ENCODE results near the gene FGFR3.

Gene FGFR3

DNA sequence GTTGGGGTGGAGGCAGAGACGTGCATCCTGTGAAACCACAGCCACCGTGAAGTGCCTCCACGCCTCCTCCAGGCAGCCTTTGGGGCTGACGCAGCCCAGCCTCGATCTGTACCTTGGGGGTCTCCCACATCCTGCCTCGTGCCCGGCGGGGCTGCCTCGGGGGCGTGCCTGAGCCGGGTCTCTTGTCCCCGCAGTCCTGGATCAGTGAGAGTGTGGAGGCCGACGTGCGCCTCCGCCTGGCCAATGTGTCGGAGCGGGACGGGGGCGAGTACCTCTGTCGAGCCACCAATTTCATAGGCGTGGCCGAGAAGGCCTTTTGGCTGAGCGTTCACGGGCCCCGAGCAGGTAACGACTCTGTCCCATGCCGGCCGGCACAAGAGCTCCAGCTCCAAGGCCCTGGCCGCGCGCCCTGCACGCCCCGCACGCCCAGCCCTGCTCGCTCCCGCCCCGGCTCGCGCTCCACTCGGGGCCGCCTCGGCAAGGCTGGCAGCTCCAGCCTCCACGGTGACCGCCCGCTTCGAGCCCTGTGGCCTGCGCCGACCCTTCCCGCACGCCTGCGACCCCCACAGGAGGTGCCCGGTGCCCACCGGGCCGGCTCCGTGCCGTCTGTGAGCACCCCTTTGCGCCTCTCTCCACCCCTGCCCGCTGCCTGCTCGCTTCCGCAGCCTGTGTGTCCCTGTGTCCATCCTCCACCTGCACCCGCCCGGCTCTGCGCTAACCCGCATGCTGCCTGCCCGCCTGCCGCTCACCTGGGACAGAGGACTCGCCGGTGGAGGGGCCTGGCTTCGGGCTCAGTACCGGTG lies 9.8 kb downstream of the FGFR3 start:
- no peak for DNase-seq (ENCODE audit: low read depth in 2 of 2)

GRCh38 chr4:1803523-1804423 lies 10.7 kb downstream of the FGFR3 start:
- no peak for DNase-seq (ENCODE audit: low read depth in 2 of 2)

DNA sequence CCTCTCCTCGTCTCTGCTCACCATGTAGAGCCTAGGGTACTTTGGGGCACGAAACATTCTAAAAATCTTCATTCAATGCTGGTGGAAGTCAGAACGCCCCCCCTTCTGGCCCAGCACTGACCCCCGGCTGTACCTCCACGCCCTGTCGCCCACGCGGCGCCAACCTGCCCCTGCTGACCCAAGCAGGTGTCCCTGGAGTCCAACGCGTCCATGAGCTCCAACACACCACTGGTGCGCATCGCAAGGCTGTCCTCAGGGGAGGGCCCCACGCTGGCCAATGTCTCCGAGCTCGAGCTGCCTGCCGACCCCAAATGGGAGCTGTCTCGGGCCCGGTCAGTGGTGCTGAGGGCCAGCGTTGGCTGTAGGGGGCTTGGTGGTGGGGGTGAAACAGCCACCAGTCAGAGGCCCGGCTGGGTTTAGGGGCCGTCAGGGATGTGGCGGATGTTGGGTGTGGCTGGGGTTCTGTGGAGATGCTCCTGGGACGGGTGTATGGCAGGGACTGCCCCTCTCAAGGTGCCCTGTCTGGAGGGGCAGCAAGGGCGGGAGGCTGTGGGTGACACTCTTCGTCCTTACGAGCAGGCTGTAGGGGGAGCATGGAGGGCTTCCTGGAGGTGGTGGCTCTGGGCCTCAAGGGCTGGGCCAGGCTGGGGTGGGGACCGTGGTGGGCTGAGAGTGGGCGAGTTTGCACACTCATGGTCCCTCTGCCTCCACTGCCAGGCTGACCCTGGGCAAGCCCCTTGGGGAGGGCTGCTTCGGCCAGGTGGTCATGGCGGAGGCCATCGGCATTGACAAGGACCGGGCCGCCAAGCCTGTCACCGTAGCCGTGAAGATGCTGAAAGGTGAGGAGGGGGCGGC lies 11.8 kb downstream of the FGFR3 start:
- DNase-seq (ENCODE audit: low read depth in 2 of 2): no peak

- DNase-seq (ENCODE audit: low read depth in 2 of 2): no peak
These were observed 12.6 kb downstream of the FGFR3 start for GRCh38 chr4:1805493-1806222.

- no peak for DNase-seq (ENCODE audit: low read depth in 2 of 2)
These were observed 13.1 kb downstream of the FGFR3 start for GRCh38 chr4:1806223-1806564.

DNA sequence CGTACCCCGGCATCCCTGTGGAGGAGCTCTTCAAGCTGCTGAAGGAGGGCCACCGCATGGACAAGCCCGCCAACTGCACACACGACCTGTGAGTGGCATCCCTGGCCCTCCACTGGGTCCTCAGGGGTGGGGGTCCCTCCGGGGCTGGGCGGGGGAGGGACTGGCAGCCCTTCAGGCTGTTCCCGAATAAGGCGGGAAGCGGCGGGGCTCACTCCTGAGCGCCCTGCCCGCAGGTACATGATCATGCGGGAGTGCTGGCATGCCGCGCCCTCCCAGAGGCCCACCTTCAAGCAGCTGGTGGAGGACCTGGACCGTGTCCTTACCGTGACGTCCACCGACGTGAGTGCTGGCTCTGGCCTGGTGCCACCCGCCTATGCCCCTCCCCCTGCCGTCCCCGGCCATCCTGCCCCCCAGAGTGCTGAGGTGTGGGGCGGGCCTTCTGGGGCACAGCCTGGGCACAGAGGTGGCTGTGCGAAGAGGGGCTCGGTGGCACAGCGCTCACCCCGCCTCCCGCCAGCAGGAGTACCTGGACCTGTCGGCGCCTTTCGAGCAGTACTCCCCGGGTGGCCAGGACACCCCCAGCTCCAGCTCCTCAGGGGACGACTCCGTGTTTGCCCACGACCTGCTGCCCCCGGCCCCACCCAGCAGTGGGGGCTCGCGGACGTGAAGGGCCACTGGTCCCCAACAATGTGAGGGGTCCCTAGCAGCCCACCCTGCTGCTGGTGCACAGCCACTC lies 13.7 kb downstream of the FGFR3 start:
- no peak for DNase-seq (ENCODE audit: low read depth in 2 of 2)

- no peak for DNase-seq (ENCODE audit: low read depth in 2 of 2)
These were observed 14.3 kb downstream of the FGFR3 start for GRCh38 chr4:1807332-1807777.

DNA sequence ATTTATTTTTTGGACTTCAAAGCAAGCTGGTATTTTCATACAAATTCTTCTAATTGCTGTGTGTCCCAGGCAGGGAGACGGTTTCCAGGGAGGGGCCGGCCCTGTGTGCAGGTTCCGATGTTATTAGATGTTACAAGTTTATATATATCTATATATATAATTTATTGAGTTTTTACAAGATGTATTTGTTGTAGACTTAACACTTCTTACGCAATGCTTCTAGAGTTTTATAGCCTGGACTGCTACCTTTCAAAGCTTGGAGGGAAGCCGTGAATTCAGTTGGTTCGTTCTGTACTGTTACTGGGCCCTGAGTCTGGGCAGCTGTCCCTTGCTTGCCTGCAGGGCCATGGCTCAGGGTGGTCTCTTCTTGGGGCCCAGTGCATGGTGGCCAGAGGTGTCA lies 15.3 kb downstream of the FGFR3 start:
- DNase-seq (ENCODE audit: low read depth in 2 of 2): no peak

GRCh38 chr4:1808851-1809753 lies 16.0 kb downstream of the FGFR3 start:
- no peak for DNase-seq (ENCODE audit: low read depth in 2 of 2)

- DNase-seq (ENCODE audit: low read depth in 2 of 2): peak; percentile 52 to 68
These were observed 16.8 kb downstream of the FGFR3 start for GRCh38 chr4:1809754-1810502.

DNA sequence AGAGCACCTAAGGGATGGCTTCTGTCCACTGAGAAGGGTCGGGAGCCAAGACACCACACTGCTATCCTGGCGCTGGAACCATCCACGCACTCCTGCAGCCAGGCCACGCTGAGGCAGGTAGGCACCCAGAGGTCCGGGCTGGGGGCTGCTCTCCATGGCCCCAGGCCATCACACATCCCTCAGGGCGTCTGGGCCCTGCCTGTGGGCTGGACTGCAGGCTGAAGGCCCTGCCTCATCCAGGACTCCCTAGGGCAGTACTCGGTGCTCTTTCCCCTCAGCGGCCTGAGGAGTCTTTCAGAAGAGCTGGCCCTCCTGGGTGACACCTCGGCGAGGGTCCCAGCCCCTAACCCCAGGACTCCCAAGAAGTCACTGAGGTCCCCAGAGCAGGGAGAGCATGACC lies 17.7 kb downstream of the FGFR3 start:
- DNase-seq (ENCODE audit: low read depth in 2 of 2): no peak

DNA sequence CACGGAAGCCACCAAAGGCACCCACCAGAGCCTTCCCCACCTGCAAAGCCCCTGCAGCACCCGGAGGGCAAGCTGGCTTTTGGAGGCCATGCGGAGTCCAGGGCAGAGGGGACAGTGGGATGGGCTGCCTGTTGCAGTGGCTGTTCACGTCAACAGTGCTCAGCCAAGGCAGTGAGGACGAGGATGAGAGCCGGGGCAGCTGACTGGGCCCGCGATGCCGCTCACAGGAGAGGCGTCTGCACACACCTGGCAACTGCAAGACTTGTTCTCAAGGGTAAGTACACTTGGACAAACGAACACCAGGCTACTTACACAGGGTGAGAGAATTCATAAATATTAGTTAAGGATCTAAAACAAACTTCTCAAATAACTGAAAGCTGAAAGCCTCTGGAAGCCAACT lies 19.6 kb downstream of the FGFR3 start:
- DNase-seq (ENCODE audit: low read depth in 2 of 2): no peak

- no peak for DNase-seq (ENCODE audit: low read depth in 2 of 2)
These were observed 20.1 kb downstream of the FGFR3 start for GRCh38 chr4:1813231-1813630.

GRCh38 chr4:1813915-1814314 lies 20.8 kb downstream of the FGFR3 start:
- no peak for DNase-seq (ENCODE audit: low read depth in 2 of 2)

DNA sequence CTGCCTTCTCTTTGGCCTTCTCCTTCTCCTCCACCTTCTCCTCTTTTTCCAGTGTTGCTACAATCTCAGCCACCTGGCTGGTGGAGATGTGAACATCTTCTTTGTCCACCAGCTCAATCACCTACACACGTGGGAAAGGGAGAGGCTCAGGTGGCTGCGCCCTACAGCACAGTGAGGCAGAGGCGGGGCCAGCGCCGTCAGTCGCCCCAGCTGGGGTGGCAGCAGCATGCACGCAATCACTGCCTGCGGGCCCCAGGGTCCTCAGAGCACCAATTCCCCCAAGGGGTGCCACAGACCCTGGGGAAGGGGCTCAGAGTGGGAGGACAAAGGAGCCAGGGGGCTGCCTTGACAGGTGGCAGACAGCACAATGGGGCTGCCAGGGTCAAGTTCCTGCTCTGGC lies 21.4 kb downstream of the FGFR3 start:
- DNase-seq (ENCODE audit: low read depth in 2 of 2): no peak

GRCh38 chr4:1815096-1815996 lies 22.3 kb downstream of the FGFR3 start:
- DNase-seq (ENCODE audit: low read depth in 2 of 2): no peak

GRCh38 chr4:1815997-1816860 lies 23.1 kb downstream of the FGFR3 start:
- DNase-seq (ENCODE audit: low read depth in 2 of 2): no peak
